Parathyroid adenoma (tissue), 2 donors: ENCODE measurements around the gene PCSK5.
A peak's percentile ranks its signal among the peaks of the same experiment; 100 is the strongest.

Experiments used
- H2AFZ ChIP-seq: fragments of 300-600 bp; sonication (generic); one replicate; pipeline ENCODE4 v1.7.0; 2017; ENCODE audit warnings: antibody characterized with exemption, mild to moderate bottlenecking
- H3K27ac ChIP-seq: fragments of 300-600 bp; sonication (generic); one replicate; pipeline ENCODE4 v1.7.0; 2017
- H3K27me3 ChIP-seq: fragments of 300-600 bp; sonication (generic); one replicate; pipeline ENCODE4 v1.7.0; 2017; ENCODE audit warnings: low read length; ENCODE audit not compliant: control insufficient read depth, insufficient read depth
- H3K36me3 ChIP-seq: fragments of 300-600 bp; sonication (generic); one replicate; pipeline ENCODE4 v1.7.0; 2017; ENCODE audit warnings: low read length; ENCODE audit not compliant: control insufficient read depth, insufficient read depth
- H3K4me1 ChIP-seq: fragments of 300-600 bp; sonication (generic); one replicate; pipeline ENCODE4 v1.7.0; 2017; ENCODE audit warnings: control low read depth
- H3K4me2 ChIP-seq: fragments of 300-600 bp; sonication (generic); one replicate; pipeline ENCODE4 v1.7.0; 2017; ENCODE audit warnings: low read length
- H3K4me3 ChIP-seq: fragments of 300-600 bp; sonication (generic); one replicate; pipeline ENCODE4 v1.7.0; 2017; ENCODE audit warnings: low read depth, low read length
- H3K79me2 ChIP-seq: fragments of 300-600 bp; sonication (generic); one replicate; pipeline ENCODE4 v1.7.0; 2017; ENCODE audit warnings: control low read depth
- H3K9ac ChIP-seq: fragments of 300-600 bp; sonication (generic); one replicate; pipeline ENCODE4 v1.7.0; 2017; ENCODE audit warnings: mild to moderate bottlenecking
- H3K9me3 ChIP-seq: fragments of 300-600 bp; sonication (generic); one replicate; pipeline ENCODE4 v1.7.0; 2017; ENCODE audit warnings: low read length; ENCODE audit not compliant: control insufficient read depth
- TF ChIP-seq, protein P1 (sequence below): fragments of 300-600 bp; sonication (generic); IDR thresholded peaks from one replicate; pipeline ENCODE4 v1.7.0; 2017; ENCODE audit warnings: antibody characterized with exemption, mild to moderate bottlenecking
- donor health status: primary hyperparathyroidism.

Gene PCSK5

GRCh38 chr9:76401580-76402354 lies 511.3 kb downstream of the PCSK5 start:
- TF ChIP-seq, protein P1, sequence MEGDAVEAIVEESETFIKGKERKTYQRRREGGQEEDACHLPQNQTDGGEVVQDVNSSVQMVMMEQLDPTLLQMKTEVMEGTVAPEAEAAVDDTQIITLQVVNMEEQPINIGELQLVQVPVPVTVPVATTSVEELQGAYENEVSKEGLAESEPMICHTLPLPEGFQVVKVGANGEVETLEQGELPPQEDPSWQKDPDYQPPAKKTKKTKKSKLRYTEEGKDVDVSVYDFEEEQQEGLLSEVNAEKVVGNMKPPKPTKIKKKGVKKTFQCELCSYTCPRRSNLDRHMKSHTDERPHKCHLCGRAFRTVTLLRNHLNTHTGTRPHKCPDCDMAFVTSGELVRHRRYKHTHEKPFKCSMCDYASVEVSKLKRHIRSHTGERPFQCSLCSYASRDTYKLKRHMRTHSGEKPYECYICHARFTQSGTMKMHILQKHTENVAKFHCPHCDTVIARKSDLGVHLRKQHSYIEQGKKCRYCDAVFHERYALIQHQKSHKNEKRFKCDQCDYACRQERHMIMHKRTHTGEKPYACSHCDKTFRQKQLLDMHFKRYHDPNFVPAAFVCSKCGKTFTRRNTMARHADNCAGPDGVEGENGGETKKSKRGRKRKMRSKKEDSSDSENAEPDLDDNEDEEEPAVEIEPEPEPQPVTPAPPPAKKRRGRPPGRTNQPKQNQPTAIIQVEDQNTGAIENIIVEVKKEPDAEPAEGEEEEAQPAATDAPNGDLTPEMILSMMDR = no peak
- Histone ChIP-seq H3K4me1 (no peaks in the 10 kb centered on the region), H3K27ac (no peak overlapping the region), H3K9me3 (no peaks in the 10 kb centered on the region), H3K36me3 (no peaks in the 10 kb centered on the region), H3K4me2 (no peak overlapping the region), H2AFZ (peak overlapping the region; percentile 57), H3K79me2 (no peaks in the 10 kb centered on the region), H3K27me3 (no peaks in the 10 kb centered on the region), H3K4me3 (no peak overlapping the region), H3K9ac (no peak overlapping the region)

DNA sequence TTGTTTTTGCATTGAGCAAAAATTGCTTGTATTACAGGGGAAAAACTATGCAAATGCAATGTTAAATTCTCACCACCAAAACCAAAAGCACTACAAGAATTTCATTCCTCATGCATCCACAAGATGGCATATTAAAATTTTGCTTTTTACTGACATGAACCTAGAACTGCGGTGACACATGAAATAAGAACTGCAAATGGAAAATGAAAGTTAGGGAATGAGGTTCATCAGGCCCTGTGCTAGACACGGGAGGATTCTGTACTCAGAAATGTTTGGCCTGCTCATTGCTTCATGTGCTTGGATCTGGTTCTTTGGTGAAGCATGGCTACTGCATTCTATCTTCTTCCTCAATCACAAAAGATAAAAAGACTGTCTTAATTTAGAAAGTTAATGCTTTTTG lies 512.9 kb downstream of the PCSK5 start:
- Histone ChIP-seq H3K9ac (no peak overlapping the region), H3K4me1 (no peaks in the 10 kb centered on the region), H3K36me3 (no peaks in the 10 kb centered on the region), H3K4me2 (peak overlapping the region; percentile 54), H3K27ac (peak overlapping the region; percentile 52), H3K9me3 (no peaks in the 10 kb centered on the region), H3K79me2 (no peaks in the 10 kb centered on the region), H3K27me3 (no peaks in the 10 kb centered on the region), H2AFZ (peak overlapping the region; percentile 78), H3K4me3 (no peak overlapping the region)
- TF ChIP-seq, protein P1 = peak; percentile 45

GRCh38 chr9:76404401-76404800 lies 513.9 kb downstream of the PCSK5 start:
- TF ChIP-seq, protein P1 = no peak
- Histone ChIP-seq H2AFZ (peak overlapping the region; percentile 53), H3K79me2 (no peaks in the 10 kb centered on the region), H3K36me3 (no peaks in the 10 kb centered on the region), H3K9ac (no peak overlapping the region), H3K9me3 (no peaks in the 10 kb centered on the region), H3K27me3 (no peaks in the 10 kb centered on the region), H3K4me3 (no peak overlapping the region), H3K4me1 (no peaks in the 10 kb centered on the region), H3K4me2 (no peak overlapping the region), H3K27ac (no peak overlapping the region)

DNA sequence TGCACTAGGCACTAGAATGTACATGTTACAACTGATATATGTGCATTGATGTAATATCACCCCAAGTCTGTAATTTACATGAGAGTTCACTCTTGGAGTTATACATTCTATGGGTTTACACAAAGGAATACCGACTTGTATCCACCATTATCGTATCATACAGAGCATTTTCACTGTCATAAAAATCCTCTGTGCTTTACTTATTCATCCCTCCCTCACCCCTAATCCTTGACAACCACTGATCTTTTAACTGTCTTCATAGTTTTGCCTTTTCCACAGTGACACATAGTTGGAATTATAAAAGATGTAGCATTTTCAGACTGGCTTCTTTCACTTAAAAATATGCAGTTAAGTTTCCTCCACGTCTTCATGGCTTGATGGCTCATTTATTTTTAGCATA lies 514.9 kb downstream of the PCSK5 start:
- TF ChIP-seq, protein P1 = no peak
- H3K79me2 ChIP-seq = no peaks in the 10 kb centered on the region
- H3K9me3 ChIP-seq = no peaks in the 10 kb centered on the region
- H3K27ac ChIP-seq = no peak overlapping the region
- H3K9ac ChIP-seq = no peak overlapping the region
- H3K4me3 ChIP-seq = no peak overlapping the region
- no peaks in the 10 kb centered on the region for H3K4me1 ChIP-seq
- H2AFZ ChIP-seq = peak overlapping the region; percentile 13
- no peak overlapping the region for H3K4me2 ChIP-seq
- no peaks in the 10 kb centered on the region for H3K36me3 ChIP-seq
- no peaks in the 10 kb centered on the region for H3K27me3 ChIP-seq

GRCh38 chr9:76405868-76406267 lies 515.4 kb downstream of the PCSK5 start:
- no peaks in the 10 kb centered on the region for H3K79me2 ChIP-seq
- TF ChIP-seq, protein P1 = no peak
- no peak overlapping the region for H3K4me2 ChIP-seq
- no peak overlapping the region for H3K9ac ChIP-seq
- H3K4me3 ChIP-seq = no peak overlapping the region
- H3K9me3 ChIP-seq = no peaks in the 10 kb centered on the region
- H3K27me3 ChIP-seq = no peaks in the 10 kb centered on the region
- no peaks in the 10 kb centered on the region for H3K36me3 ChIP-seq
- peak overlapping the region; percentile 13 for H2AFZ ChIP-seq
- H3K27ac ChIP-seq = no peak overlapping the region
- H3K4me1 ChIP-seq = no peaks in the 10 kb centered on the region
